Measurements from ENCODE around the gene ZNF554.

GRCh38 chr19:2791440-2791839, 28.2 kb upstream of the ZNF554 start:
- TF ChIP-seq CTCF (conservative IDR thresholded peaks at IDR 0.05; ENCODE audit: low read depth in 2 of 2) (peak in 1 of 2 experiments; percentile 35; a peak in 2 of 4 replicates), JUNB (IDR thresholded peaks at IDR 0.05; ENCODE audit: unreplicated experiment) (no peak), EZH2 (IDR thresholded peaks at IDR 0.05; ENCODE audit: low read depth, unreplicated experiment) (no peak), POLR2AphosphoS5 (IDR thresholded peaks at IDR 0.05; ENCODE audit: low read depth) (no peak), ZNF331 (CRISPR knock-in tag; IDR thresholded peaks at IDR 0.05; ENCODE audit: low read depth) (no peak), EZH2phosphoT487 (IDR thresholded peaks at IDR 0.05; ENCODE audit: unreplicated experiment) (no peak), REST (IDR thresholded peaks at IDR 0.05; ENCODE audit: unreplicated experiment) (no peak), CREB1 (CRISPR knock-in tag; IDR thresholded peaks at IDR 0.05; ENCODE audit: low read depth) (no peak), ZNF462 (CRISPR knock-in tag; IDR thresholded peaks at IDR 0.05) (no peak), NANOG (IDR thresholded peaks at IDR 0.05; ENCODE audit: borderline replicate concordance) (no peak)

All from GM23338 (cell line).